Activated B cell treated with CpG ODN at 0.5 μM for 24 hours (primary cell): ENCODE measurements around the gene ETV6. TPM values are rescaled to one million over a fixed set of nuclear protein-coding genes. Genes with fewer than 3 reads are reported as not detected.

Experiments
- ATAC-seq: fragments of 200-7000 bp; cut with Tn5 transposase; one replicate; pipeline ENCODE4 v1.10.0; 2021; ENCODE audit warnings: low read depth, mild to moderate bottlenecking, moderate library complexity
- CTCF ChIA-PET: fragments of 350-600 bp; sonication (Branson Sonifier 250); formaldehyde crosslinking; loops from one replicate; lab custom pipeline; 2021; ENCODE audit warnings: antibody characterized with exemption; lab: Charles Lee
- POLR2A ChIA-PET: fragments of 350-600 bp; sonication (Branson Sonifier 250); formaldehyde crosslinking; loops from one replicate; lab custom pipeline; 2021; ENCODE audit warnings: antibody characterized with exemption; lab: Charles Lee
- DNase-seq: peaks from one replicate; pipeline ENCODE4 v3.0.0; 2022
- H3K27ac Mint-ChIP-seq: one replicate; pipeline ENCODE4 v1.8.0; 2020; ENCODE audit warnings: mixed read lengths
- H3K27me3 Mint-ChIP-seq: one replicate; pipeline ENCODE4 v1.8.0; 2021; ENCODE audit warnings: mixed read lengths
- H3K36me3 Mint-ChIP-seq: one replicate; pipeline ENCODE4 v1.8.0; 2021; ENCODE audit warnings: low read depth, mixed read lengths
- H3K4me1 Mint-ChIP-seq: one replicate; pipeline ENCODE4 v1.8.0; 2021; ENCODE audit warnings: mixed read lengths
- H3K4me3 Mint-ChIP-seq: one replicate; pipeline ENCODE4 v1.8.0; 2020; ENCODE audit warnings: mild to moderate bottlenecking, mixed read lengths
- H3K9me3 Mint-ChIP-seq: one replicate; pipeline ENCODE4 v1.8.0; 2020; ENCODE audit warnings: mixed read lengths
- intact Hi-C: fragments of 100-400 bp; cut with micrococcal nuclease; formaldehyde crosslinking; loops from one replicate; pipeline ENCODE4 v1.15.1; 2024
- total RNA-seq: library from RNA; stranded (reverse); gene quantifications from 2 replicates; pipeline ENCODE4 v1.2.3, GENCODE V29; 2022
- TF ChIP-seq, protein P1 (sequence below): fragments of 200-600 bp; IDR thresholded peaks from one replicate; pipeline ENCODE4 v1.8.0; 2022; ENCODE audit warnings: antibody characterized with exemption, mild to moderate bottlenecking

The ETV6 gene
- total RNA-seq, 1 donor from 2014 or later = 130 TPM

DNA sequence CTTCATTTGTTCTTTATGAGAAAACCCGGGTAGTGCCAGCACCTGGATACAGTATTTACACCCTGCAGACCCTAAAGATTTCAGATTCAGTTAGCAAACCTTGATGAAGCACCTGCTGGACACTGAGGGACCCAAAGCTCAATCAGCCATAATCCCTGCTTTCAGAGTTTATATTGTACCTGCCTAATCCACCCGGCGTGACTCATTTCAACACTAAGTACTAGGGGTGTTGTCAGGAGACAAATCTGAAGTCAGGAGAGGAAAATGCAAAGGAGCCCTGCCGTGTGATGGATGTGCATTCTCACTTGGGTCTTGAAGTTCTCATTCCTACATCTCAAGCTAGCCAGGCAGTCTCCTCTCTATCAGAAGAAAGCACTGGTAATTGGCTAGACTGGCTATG lies 244.5 kb downstream of the ETV6 start:
- Mint-ChIP-seq H3K36me3 (peaks cover 45% of the 10 kb centered on the region), H3K27me3 (no peaks in the 10 kb centered on the region), H3K4me1 (peaks cover 46% of the 10 kb centered on the region), H3K4me3 (no peak overlapping the region), H3K27ac (no peak overlapping the region), H3K9me3 (peaks cover 4% of the 10 kb centered on the region)
- ATAC-seq (no peak), DNase-seq (no peak)
- intact Hi-C loops = loop anchor here (5.0 to 10.0 kb wide), 2 partner anchors 111 to 138 kb away; no protein-coding TSS in a partner anchor
- POLR2A ChIA-PET = no interaction called here
- TF ChIP-seq, protein P1, sequence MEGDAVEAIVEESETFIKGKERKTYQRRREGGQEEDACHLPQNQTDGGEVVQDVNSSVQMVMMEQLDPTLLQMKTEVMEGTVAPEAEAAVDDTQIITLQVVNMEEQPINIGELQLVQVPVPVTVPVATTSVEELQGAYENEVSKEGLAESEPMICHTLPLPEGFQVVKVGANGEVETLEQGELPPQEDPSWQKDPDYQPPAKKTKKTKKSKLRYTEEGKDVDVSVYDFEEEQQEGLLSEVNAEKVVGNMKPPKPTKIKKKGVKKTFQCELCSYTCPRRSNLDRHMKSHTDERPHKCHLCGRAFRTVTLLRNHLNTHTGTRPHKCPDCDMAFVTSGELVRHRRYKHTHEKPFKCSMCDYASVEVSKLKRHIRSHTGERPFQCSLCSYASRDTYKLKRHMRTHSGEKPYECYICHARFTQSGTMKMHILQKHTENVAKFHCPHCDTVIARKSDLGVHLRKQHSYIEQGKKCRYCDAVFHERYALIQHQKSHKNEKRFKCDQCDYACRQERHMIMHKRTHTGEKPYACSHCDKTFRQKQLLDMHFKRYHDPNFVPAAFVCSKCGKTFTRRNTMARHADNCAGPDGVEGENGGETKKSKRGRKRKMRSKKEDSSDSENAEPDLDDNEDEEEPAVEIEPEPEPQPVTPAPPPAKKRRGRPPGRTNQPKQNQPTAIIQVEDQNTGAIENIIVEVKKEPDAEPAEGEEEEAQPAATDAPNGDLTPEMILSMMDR = no peak
- CTCF ChIA-PET = no interaction called here

DNA sequence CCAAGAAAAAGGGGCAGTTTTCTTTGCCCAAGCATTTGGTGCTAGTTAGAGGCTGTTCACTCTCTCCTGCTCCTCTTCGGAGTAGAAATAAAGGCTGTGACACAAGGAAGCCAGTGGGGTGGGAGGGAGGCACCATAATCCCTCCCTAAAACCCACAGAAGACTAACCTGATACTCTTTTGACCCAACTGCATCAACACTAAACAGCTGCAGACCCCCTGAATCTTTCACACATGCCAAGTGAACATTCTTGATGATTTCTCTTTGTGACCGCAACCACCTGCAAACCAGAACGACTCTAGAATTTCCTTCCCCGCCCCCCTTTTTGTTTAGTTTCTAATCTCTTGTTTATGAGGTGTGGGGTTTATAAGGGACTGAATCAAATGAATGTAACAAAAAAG lies 245.4 kb downstream of the ETV6 start:
- intact Hi-C loops = loop anchor here (5.0 to 10.0 kb wide), 2 partner anchors 110 to 137 kb away; no protein-coding TSS in a partner anchor
- POLR2A ChIA-PET = interaction anchor here (0.6 to 0.7 kb wide), 2 partner anchors 116 to 131 kb away, joined by 4 to 13 read pairs; no protein-coding TSS in a partner anchor
- Mint-ChIP-seq H3K36me3 (peaks cover 37% of the 10 kb centered on the region), H3K27me3 (no peaks in the 10 kb centered on the region), H3K27ac (no peak overlapping the region), H3K4me3 (no peak overlapping the region), H3K4me1 (peaks cover 38% of the 10 kb centered on the region), H3K9me3 (no peaks in the 10 kb centered on the region)
- TF ChIP-seq, protein P1 = no peak
- CTCF ChIA-PET = no interaction called here
- no peak for DNase-seq
- ATAC-seq = no peak

DNA sequence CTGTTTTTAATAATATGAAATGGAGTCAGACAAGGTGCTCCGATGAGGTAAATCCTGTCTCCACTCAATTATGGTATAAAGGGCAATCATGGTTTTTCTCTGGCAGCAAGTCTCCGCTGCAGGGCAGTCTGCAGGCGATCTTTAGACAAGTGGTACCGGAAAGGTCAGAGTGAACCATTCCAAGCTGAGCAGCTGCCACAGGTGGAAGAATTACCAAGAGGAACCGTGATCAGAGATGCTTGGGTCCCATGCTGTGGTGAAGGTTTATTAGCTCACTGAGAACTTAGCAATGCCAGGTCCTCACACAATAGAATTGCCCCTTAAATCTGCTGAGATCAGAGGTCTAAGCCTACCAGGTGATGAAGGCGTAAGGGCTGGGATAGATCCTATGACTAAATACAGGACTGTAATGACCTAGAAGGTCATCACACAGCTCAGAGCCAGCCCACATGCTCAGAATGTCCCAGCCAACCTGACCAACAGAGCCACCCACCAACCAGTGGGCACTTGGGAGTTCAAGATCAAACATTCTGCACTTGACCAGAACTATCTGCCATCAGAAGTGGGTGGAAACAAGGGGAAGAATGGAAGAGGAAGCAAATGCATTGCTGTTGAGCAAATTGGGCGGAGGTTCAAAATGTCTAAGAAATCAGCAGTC lies 246.1 kb downstream of the ETV6 start:
- Mint-ChIP-seq H3K27ac (peak overlapping the region; percentile 12), H3K4me3 (no peak overlapping the region), H3K4me1 (peaks cover 34% of the 10 kb centered on the region), H3K27me3 (no peaks in the 10 kb centered on the region), H3K36me3 (peaks cover 36% of the 10 kb centered on the region), H3K9me3 (no peaks in the 10 kb centered on the region)
- ChIA-PET CTCF (interaction anchor here (1.3 kb wide), 1 partner anchor 137 kb away, joined by 4 read pairs; no protein-coding TSS in a partner anchor), POLR2A (interaction anchor here (0.8 kb wide), 1 partner anchor 59 kb away, joined by 3 read pairs; no protein-coding TSS in a partner anchor)
- TF ChIP-seq, protein P1 = no peak
- intact Hi-C loops = loop anchor here (10.0 kb wide), 1 partner anchor 109 kb away; no protein-coding TSS in a partner anchor
- ATAC-seq (no peak), DNase-seq (no peak)

DNA sequence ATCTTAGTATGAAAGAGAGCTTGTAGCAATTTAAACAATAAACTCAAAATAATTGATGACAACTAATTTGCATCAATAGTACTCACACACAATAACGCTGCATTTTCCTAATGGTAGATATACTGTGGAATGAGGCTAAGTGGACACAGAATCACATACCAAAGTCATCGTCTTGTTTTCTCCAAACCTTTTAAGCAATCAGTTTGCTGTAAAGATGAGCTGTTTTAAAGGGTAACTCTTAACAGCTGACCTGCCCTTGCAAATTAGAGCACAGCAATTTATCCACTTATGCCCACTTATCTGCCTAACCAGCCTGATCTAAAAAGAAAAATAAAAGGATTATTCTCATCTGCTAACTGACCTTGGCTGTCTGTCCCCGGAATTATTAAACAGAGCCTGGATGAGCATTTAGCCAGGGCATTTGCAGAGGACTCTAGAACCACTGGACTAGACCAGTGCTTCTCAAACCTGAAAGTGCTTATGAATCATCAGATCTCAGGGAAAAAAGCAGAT lies 247.0 kb downstream of the ETV6 start:
- POLR2A ChIA-PET = no interaction called here

More for the DNA sequence above, 247.0 kb downstream of the ETV6 start:
- CTCF ChIA-PET = interaction anchor here (1.3 kb wide), 1 partner anchor 137 kb away, joined by 4 read pairs; no protein-coding TSS in a partner anchor
- DNase-seq (no peak), ATAC-seq (no peak)
- no peaks in the 10 kb centered on the region for H3K9me3 Mint-ChIP-seq
- peaks cover 27% of the 10 kb centered on the region for H3K36me3 Mint-ChIP-seq
- H3K4me1 Mint-ChIP-seq = peaks cover 26% of the 10 kb centered on the region
- TF ChIP-seq, protein P1 = no peak
- intact Hi-C loops = loop anchor here (10.0 kb wide), 1 partner anchor 108 kb away; no protein-coding TSS in a partner anchor
- H3K27me3 Mint-ChIP-seq = no peaks in the 10 kb centered on the region
- no peak overlapping the region for H3K4me3 Mint-ChIP-seq
- no peak overlapping the region for H3K27ac Mint-ChIP-seq
